GM18909 (cell line): ENCODE data around the gene EXOC2.

ENCODE experiments used
- ATAC-seq: cut with Tn5 transposase; IDR thresholded peaks from one replicate; pipeline ENCODE4 v1.9.1; 2021; ENCODE audit warnings: mild to moderate bottlenecking; ENCODE audit not compliant: unreplicated experiment, poor library complexity

The EXOC2 gene

GRCh38 chr6:452301-453067, 240.5 kb downstream of the EXOC2 start:
- no peak for ATAC-seq

DNA sequence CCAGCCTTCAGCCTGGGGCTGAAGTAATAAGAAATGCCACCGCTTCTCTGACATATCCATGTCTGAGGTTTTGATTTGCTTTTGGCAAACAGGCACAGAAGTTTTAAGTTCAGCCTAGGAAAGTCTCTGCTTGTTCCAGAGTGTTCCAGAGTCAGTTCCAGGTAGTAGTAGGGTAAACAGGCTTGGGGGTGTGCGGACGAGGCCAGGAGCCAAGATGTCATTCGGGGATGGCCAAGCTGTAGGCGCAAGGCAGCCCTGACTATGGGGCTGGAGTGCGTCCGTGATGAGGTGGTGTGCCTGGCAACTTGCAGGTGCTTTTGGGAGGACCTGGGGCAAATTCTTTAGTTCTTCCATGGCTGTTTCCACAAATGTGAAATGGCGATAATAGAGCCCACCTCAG, 241.1 kb downstream of the EXOC2 start:
- ATAC-seq: no peak

DNA sequence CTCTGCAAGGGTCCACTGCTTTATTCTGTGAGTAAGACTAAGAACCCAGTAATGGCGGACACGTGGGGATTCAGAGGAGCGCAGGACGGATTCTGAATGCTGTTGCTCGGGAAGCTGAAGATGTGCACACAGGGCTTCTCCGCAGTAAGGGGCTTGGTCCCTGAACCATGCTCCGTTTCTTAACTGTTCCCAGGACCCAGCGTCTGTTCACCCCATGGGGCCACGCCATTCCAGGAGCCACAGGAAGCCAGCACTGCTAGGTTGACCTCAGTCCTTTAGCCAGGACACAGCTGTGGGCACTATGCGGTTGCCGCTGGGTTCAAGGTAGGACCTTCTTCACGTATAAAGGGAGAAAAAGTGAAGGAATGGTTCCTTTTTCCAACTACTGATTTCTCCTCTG, 241.6 kb downstream of the EXOC2 start:
- no peak for ATAC-seq

DNA sequence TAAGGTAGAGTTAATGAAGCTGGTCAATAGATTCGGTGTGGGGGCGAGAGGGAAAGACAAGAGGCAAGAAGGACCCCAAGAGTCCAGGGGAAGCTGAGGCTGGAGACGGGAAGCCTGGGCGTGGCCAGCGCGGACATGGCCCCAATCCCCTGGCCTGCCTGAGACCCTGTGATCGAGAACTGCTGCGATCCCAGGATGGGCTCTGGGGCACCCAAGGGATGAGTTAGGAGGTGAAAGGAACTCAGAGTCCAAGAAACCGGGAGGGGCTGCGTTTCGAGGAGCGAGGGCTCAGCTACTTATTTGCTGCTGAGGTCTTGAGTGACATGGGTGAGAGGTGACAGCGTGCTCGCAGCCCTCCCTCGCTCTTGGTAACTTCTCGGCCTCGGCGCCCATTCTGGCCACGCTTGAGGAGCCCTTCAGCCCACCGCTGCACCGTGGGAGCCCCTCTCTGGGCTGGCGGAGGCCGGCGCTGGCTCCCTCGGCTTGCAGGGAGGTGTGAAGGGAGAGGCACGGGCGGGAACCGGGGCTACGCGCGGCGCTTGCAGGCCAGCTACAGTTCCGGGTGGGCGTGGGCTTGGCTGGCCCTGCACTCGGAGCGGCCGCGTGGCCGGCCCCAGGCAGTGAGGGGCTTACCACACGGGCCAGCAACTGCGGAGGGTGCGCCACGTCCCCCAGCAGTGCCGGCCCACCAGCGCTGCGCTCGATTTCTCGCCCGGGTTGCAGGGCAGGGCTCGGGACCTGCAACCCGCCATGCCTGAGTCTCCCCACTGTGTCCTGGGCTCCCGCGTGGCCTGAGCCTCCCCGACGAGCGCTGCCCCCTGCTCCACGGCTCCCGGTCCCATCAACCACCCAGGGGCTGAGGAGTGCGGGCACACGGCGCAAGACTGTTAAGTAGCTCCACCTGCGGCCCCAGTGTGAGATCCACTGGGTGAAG, 243.2 kb downstream of the EXOC2 start:
- no peak for ATAC-seq

GRCh38 chr6:449057-449430, 243.9 kb downstream of the EXOC2 start:
- ATAC-seq: no peak

DNA sequence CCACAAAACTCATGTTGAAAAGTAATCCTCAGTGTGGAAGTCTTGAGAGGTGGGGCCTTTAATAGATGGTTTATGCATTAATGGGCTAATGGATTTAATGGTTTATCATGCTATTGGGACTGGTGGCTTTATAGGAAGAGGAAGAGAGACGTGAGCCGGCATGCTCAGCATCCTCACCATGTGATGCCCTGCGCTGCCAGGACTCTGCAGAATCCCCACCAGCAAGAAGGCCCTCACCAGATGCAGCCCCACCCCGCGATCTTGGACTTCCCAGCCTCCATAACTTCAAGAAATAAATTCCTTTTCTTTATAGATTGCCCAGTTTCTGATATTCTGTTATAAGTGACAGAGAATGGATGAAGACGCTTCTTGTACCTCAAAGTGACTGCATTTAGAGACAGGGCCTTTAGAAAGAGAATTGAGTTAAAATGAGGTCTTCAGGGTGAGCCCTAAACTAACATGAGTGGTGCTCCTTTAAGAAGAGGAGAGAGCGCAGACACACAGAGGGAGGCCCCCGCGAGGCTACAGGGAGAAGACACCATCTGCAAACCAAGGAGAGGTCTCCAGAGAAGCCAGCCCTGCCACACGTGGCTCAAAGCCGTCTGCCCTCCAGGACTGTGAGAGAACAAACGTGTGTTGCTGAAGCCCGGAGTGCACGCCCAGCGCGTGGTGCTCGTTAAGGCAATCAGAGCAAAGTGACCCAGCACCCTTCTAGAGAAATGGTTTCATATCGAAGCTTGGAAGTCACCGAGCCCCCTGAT, 244.5 kb downstream of the EXOC2 start:
- no peak for ATAC-seq

DNA sequence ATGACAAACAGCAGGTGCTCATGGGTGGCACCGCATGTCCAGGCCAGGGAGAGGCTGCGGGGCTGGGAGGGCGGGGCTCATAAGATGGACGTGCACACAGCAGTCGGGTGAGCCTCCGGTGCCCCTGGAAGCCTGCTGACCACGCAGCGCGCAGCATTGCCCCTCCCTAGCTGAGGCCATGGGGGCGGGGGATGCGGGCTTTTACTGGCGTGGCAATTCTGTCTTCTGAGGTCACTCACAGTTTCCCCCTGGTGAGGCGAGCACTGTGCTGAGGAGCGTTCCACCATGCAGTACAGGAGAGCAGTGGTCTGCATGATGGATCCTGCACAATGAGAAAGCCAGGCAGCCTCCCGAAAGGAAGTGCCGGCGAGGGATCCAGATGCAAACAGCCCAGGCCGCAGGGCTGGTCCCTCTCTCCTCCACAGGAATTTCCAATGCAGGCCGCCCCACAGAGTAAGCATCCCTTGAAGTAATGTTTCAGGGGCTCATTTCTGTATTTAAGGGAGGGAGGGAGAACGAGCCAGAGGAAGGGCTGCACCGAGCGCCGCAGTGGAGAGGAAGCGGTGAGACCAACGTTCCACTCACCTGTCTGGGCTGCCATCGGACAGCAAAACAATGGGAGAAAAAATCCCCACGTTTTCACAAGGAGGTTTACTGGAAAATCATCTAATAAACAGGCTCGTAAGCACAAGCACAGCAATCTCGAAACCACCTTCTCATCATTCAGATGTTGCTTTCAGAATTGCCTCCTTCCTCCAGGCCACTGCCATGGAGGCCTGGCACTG, 245.4 kb downstream of the EXOC2 start:
- no peak for ATAC-seq

- ATAC-seq: no peak
These were observed 246.2 kb downstream of the EXOC2 start for GRCh38 chr6:446418-447366.

- no peak for ATAC-seq
These were observed 247.1 kb downstream of the EXOC2 start for GRCh38 chr6:445571-446417.

GRCh38 chr6:444653-445275, 248.2 kb downstream of the EXOC2 start:
- ATAC-seq: no peak

- no peak for ATAC-seq
These were observed 249.2 kb downstream of the EXOC2 start for GRCh38 chr6:443621-444159.

- no peak for ATAC-seq
These were observed 251.6 kb downstream of the EXOC2 start for GRCh38 chr6:441126-441920.

GRCh38 chr6:439641-440167, 253.2 kb downstream of the EXOC2 start:
- no peak for ATAC-seq

DNA sequence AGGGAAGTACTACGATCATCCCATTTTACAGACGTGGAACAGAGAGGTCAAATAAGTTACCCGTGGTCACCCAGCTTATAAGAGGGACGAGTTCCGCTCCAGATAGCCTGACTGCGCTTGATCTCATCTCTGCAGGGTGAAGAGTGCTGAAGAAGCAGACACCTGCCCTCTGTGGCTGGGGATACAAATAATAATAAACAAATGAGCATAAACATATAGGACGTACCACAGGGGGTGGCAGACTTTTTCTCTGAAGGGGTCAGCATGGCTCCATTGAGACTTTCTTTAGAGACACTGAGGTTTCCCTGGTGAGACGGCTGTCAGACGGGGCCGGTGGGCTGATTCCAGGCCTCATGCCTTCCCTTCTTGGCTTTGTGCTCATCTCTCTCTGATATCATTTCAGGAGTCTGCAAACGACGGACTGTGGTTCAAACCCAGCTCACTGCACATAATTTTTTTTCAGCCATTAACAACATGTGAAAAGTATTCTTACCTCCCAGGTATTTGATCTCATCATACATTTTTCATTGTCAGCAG, 254.2 kb downstream of the EXOC2 start:
- ATAC-seq: no peak

- ATAC-seq: no peak
These were observed 255.9 kb downstream of the EXOC2 start for GRCh38 chr6:437037-437392.
